CD4-positive, CD25-positive, alpha-beta regulatory T cell (primary cell): ENCODE data around the gene DOCK7. TPM values are rescaled to one million over a fixed set of nuclear protein-coding genes. Genes with fewer than 3 reads are reported as not detected.
"Not testable (repeated sequence)": the region's sequence is repeated elsewhere in the genome, so short reads cannot be mapped to it uniquely, and the experiment has no call there.

Experiments used
- ATAC-seq, 2 donors: fragments of 150-1000 bp; cut with Tn5 transposase; one replicate each; pipeline ENCODE4 v1.10.0; 2021; ENCODE audit warnings: low read depth in 2 of 2, moderate number of reproducible peaks in 2 of 2, moderate library complexity in 1 of 2
- DNase-seq, 3 donors: peaks; one replicate each; pipeline versions ENCODE4 v3.0.0 to v3.0.0-alpha.2; 2012 to 2022; ENCODE audit warnings: mixed read lengths in 1 of 3
- H3K27ac ChIP-seq: one replicate; pipeline ENCODE4 v1.7.0; 2013; ENCODE audit warnings: mild to moderate bottlenecking, low read length; ENCODE audit not compliant: insufficient read depth, poor library complexity, severe bottlenecking
- H3K27me3 ChIP-seq: one replicate; pipeline ENCODE4 v1.7.0; 2013; ENCODE audit warnings: low read length; ENCODE audit not compliant: control insufficient read depth, insufficient read depth
- H3K36me3 ChIP-seq: one replicate; pipeline ENCODE4 v1.7.0; 2013; ENCODE audit warnings: mild to moderate bottlenecking, low read length, moderate library complexity; ENCODE audit not compliant: control insufficient read depth, insufficient read depth
- H3K4me1 ChIP-seq: 2 replicates; pipeline ENCODE4 v1.7.0; 2013; ENCODE audit warnings: mild to moderate bottlenecking, low read length; ENCODE audit not compliant: insufficient read depth, control insufficient read depth, poor library complexity, severe bottlenecking
- H3K4me3 ChIP-seq: one replicate; pipeline ENCODE4 v1.7.0; 2013; ENCODE audit warnings: low read depth, mild to moderate bottlenecking, low read length, moderate library complexity
- H3K9me3 ChIP-seq, 2 experiments: 1 replicate in 1 of 2; 2 replicates in 1 of 2; pipeline ENCODE4 v1.7.0; 2013; ENCODE audit warnings: low read length in 2 of 2, mild to moderate bottlenecking in 1 of 2, moderate library complexity in 1 of 2; ENCODE audit not compliant: control insufficient read depth in 2 of 2
- H3K27ac Mint-ChIP-seq, 3 donors: one replicate each; pipeline ENCODE4 v1.8.0; 2020 to 2022; ENCODE audit warnings: mild to moderate bottlenecking in 3 of 3, mixed read lengths in 3 of 3, moderate library complexity in 2 of 3
- H3K27me3 Mint-ChIP-seq: one replicate; pipeline ENCODE4 v1.8.0; 2022; ENCODE audit warnings: mild to moderate bottlenecking, mixed read lengths
- H3K36me3 Mint-ChIP-seq: one replicate; pipeline ENCODE4 v1.8.0; 2020; ENCODE audit warnings: mixed read lengths
- H3K4me1 Mint-ChIP-seq, 4 donors: one replicate each; pipeline ENCODE4 v1.8.0; 2020 to 2022; ENCODE audit warnings: mixed read lengths in 4 of 4, mild to moderate bottlenecking in 1 of 4
- H3K4me3 Mint-ChIP-seq, 4 donors: one replicate each; pipeline ENCODE4 v1.8.0; 2020 to 2022; ENCODE audit warnings: mild to moderate bottlenecking in 4 of 4, mixed read lengths in 4 of 4, moderate library complexity in 3 of 4
- H3K9me3 Mint-ChIP-seq, 7 donors: one replicate each; pipeline ENCODE4 v1.8.0; 2020 to 2022; ENCODE audit warnings: mixed read lengths in 7 of 7, mild to moderate bottlenecking in 3 of 7, moderate library complexity in 2 of 7
- polyA plus RNA-seq, 4 donors: library from polyadenylated mRNA; unstranded; fragments of 300-500 nt; fragmentation: Illumina TruSeq; gene quantifications; one replicate each; pipeline ENCODE4 v1.2.3, GENCODE V29; 2021
- total RNA-seq: library from RNA; stranded (reverse); gene quantifications from one replicate; pipeline ENCODE4 v1.2.3, GENCODE V29; 2022

The DOCK7 gene
- total and polyA plus RNA-seq, 5 donors from 2014 or later, result 1.8 to 5.8 (median 2.5) TPM

- DNase-seq (no peak), ATAC-seq (no peak)
- Mint-ChIP-seq H3K27me3 (peaks cover 5% of the 10 kb centered on the region), H3K27ac (no peak overlapping the region), H3K36me3 (no peaks in the 10 kb centered on the region), H3K9me3 (peaks cover 0 to 1% (median 0%) of the 10 kb centered on the region in 7 donors), H3K4me3 (no peak overlapping the region), H3K4me1 (peaks cover 0 to 4% (median 2%) of the 10 kb centered on the region in 4 donors)
- H3K9me3 ChIP-seq, result no peaks in the 10 kb centered on the region
- no peaks in the 10 kb centered on the region for H3K4me1 ChIP-seq
- no peaks in the 10 kb centered on the region for H3K36me3 ChIP-seq
- no peak overlapping the region for H3K4me3 ChIP-seq
- no peak overlapping the region for H3K27ac ChIP-seq
- no peaks in the 10 kb centered on the region for H3K27me3 ChIP-seq
Observed at GRCh38 chr1:62724430-62724829, 36.2 kb upstream of the DOCK7 start.

- H3K27ac Mint-ChIP-seq, result no peak overlapping the region
Observed at GRCh38 chr1:62723883-62724282, 35.7 kb upstream of the DOCK7 start.

GRCh38 chr1:62722796-62723195 is 34.6 kb upstream of the DOCK7 start:
- no peak overlapping the region for H3K27ac Mint-ChIP-seq
- no peaks in the 10 kb centered on the region for H3K27me3 ChIP-seq
- no peaks in the 10 kb centered on the region for H3K9me3 ChIP-seq
- no peaks in the 10 kb centered on the region for H3K36me3 ChIP-seq
- H3K9me3 Mint-ChIP-seq, result no peaks in the 10 kb centered on the region
- H3K27ac ChIP-seq, result no peak overlapping the region
- no peak for ATAC-seq
- peaks cover 0 to 4% (median 2%) of the 10 kb centered on the region in 4 donors for H3K4me1 Mint-ChIP-seq
- H3K4me3 ChIP-seq, result no peak overlapping the region
- H3K27me3 Mint-ChIP-seq, result peaks cover 5% of the 10 kb centered on the region
- H3K4me3 Mint-ChIP-seq, result no peak overlapping the region
- DNase-seq, result no peak
- H3K4me1 ChIP-seq, result no peaks in the 10 kb centered on the region
- no peaks in the 10 kb centered on the region for H3K36me3 Mint-ChIP-seq

More at GRCh38 chr1:62723883-62724282, 35.7 kb upstream of the DOCK7 start:
- Histone ChIP-seq H3K27me3 (no peaks in the 10 kb centered on the region), H3K36me3 (no peaks in the 10 kb centered on the region), H3K4me3 (no peak overlapping the region), H3K4me1 (no peaks in the 10 kb centered on the region), H3K27ac (no peak overlapping the region), H3K9me3 (no peaks in the 10 kb centered on the region)
- ATAC-seq (no peak), DNase-seq (no peak)
- peaks cover 0 to 4% (median 2%) of the 10 kb centered on the region in 4 donors for H3K4me1 Mint-ChIP-seq
- no peaks in the 10 kb centered on the region for H3K36me3 Mint-ChIP-seq
- peaks cover 5% of the 10 kb centered on the region for H3K27me3 Mint-ChIP-seq
- H3K9me3 Mint-ChIP-seq, result no peaks in the 10 kb centered on the region
- H3K4me3 Mint-ChIP-seq, result no peak overlapping the region

GRCh38 chr1:62720946-62721554 is 32.9 kb upstream of the DOCK7 start:
- H3K27me3 ChIP-seq, result no peaks in the 10 kb centered on the region
- no peaks in the 10 kb centered on the region for H3K36me3 ChIP-seq
- DNase-seq (no peak), ATAC-seq (no peak)
- H3K27ac Mint-ChIP-seq, result no peak overlapping the region
- no peak overlapping the region for H3K4me3 Mint-ChIP-seq
- no peak overlapping the region for H3K4me3 ChIP-seq
- peaks cover 0 to 4% (median 2%) of the 10 kb centered on the region in 4 donors for H3K4me1 Mint-ChIP-seq
- H3K9me3 ChIP-seq, result no peaks in the 10 kb centered on the region
- no peaks in the 10 kb centered on the region for H3K4me1 ChIP-seq
- H3K27ac ChIP-seq, result no peak overlapping the region
- H3K9me3 Mint-ChIP-seq, result peaks cover 0 to 2% (median 0%) of the 10 kb centered on the region in 7 donors
- no peaks in the 10 kb centered on the region for H3K36me3 Mint-ChIP-seq
- H3K27me3 Mint-ChIP-seq, result peaks cover 5% of the 10 kb centered on the region

- H3K27ac ChIP-seq, H3K27ac Mint-ChIP-seq, H3K4me3 ChIP-seq, H3K9me3 ChIP-seq, H3K4me3 Mint-ChIP-seq, ATAC-seq, H3K4me1 ChIP-seq, H3K27me3 ChIP-seq, DNase-seq, H3K9me3 Mint-ChIP-seq, H3K36me3 ChIP-seq, H3K27me3 Mint-ChIP-seq, H3K36me3 Mint-ChIP-seq, H3K4me1 Mint-ChIP-seq: not testable (repeated sequence)
Observed at GRCh38 chr1:62718400-62718799, 30.2 kb upstream of the DOCK7 start.

- H3K4me3 Mint-ChIP-seq, result no peak overlapping the region
- no peak overlapping the region for H3K27ac ChIP-seq
Observed at GRCh38 chr1:62717483-62717882, 29.3 kb upstream of the DOCK7 start.

GRCh38 chr1:62716397-62716796 is 28.2 kb upstream of the DOCK7 start:
- no peaks in the 10 kb centered on the region for H3K27me3 ChIP-seq
- H3K9me3 ChIP-seq, result no peaks in the 10 kb centered on the region
- ATAC-seq (no peak), DNase-seq (no peak)
- H3K9me3 Mint-ChIP-seq, result peaks cover 0 to 2% (median 0%) of the 10 kb centered on the region in 7 donors
- H3K4me1 Mint-ChIP-seq, result no peaks in the 10 kb centered on the region
- no peak overlapping the region for H3K4me3 Mint-ChIP-seq
- H3K27ac ChIP-seq, result no peak overlapping the region
- H3K36me3 Mint-ChIP-seq, result no peaks in the 10 kb centered on the region
- H3K4me1 ChIP-seq, result no peaks in the 10 kb centered on the region
- peaks cover 5% of the 10 kb centered on the region for H3K27me3 Mint-ChIP-seq
- no peak overlapping the region for H3K27ac Mint-ChIP-seq
- H3K4me3 ChIP-seq, result no peak overlapping the region
- H3K36me3 ChIP-seq, result no peaks in the 10 kb centered on the region

More at GRCh38 chr1:62717483-62717882, 29.3 kb upstream of the DOCK7 start:
- Mint-ChIP-seq H3K4me1 (peaks cover 0 to under 1% (median 0%) of the 10 kb centered on the region in 4 donors), H3K27ac (no peak overlapping the region), H3K9me3 (peaks cover 0 to 2% (median 0%) of the 10 kb centered on the region in 7 donors), H3K27me3 (peaks cover 5% of the 10 kb centered on the region), H3K36me3 (no peaks in the 10 kb centered on the region)
- ATAC-seq (no peak), DNase-seq (no peak)
- Histone ChIP-seq H3K9me3 (no peaks in the 10 kb centered on the region), H3K4me1 (no peaks in the 10 kb centered on the region), H3K27me3 (no peaks in the 10 kb centered on the region), H3K36me3 (no peaks in the 10 kb centered on the region), H3K4me3 (no peak overlapping the region)
